GM12801 (cell line): ENCODE measurements around the gene CHRM1.

Source experiments
- TF ChIP-seq, protein P1 (sequence below): IDR thresholded peaks from one replicate; pipeline ENCODE4 v1.5.1; 2011; ENCODE audit warnings: control low read depth; ENCODE audit not compliant: insufficient read length; ENCODE audit errors: extremely low read depth

The CHRM1 gene

DNA sequence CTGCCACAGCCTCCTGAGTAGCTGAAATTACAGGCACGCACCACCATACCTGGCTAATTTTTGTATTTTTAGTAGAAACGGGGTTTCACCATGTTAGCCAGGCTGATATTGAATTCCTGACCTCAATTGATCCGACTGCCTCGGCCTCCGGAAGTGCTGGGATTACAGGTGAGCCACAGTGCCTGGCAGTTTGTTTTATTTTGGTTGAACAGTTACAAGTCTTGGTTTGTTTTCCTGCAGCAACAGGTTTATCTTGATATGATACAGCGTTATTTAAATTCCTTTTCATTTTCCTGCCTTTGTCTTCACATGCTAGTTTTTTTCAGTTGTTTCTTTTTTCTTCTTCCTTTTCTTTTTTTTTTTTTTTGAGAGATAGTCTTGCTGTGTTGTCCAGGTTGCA is 44.5 kb downstream of the CHRM1 start:
- TF ChIP-seq, protein P1, sequence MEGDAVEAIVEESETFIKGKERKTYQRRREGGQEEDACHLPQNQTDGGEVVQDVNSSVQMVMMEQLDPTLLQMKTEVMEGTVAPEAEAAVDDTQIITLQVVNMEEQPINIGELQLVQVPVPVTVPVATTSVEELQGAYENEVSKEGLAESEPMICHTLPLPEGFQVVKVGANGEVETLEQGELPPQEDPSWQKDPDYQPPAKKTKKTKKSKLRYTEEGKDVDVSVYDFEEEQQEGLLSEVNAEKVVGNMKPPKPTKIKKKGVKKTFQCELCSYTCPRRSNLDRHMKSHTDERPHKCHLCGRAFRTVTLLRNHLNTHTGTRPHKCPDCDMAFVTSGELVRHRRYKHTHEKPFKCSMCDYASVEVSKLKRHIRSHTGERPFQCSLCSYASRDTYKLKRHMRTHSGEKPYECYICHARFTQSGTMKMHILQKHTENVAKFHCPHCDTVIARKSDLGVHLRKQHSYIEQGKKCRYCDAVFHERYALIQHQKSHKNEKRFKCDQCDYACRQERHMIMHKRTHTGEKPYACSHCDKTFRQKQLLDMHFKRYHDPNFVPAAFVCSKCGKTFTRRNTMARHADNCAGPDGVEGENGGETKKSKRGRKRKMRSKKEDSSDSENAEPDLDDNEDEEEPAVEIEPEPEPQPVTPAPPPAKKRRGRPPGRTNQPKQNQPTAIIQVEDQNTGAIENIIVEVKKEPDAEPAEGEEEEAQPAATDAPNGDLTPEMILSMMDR: no peak

DNA sequence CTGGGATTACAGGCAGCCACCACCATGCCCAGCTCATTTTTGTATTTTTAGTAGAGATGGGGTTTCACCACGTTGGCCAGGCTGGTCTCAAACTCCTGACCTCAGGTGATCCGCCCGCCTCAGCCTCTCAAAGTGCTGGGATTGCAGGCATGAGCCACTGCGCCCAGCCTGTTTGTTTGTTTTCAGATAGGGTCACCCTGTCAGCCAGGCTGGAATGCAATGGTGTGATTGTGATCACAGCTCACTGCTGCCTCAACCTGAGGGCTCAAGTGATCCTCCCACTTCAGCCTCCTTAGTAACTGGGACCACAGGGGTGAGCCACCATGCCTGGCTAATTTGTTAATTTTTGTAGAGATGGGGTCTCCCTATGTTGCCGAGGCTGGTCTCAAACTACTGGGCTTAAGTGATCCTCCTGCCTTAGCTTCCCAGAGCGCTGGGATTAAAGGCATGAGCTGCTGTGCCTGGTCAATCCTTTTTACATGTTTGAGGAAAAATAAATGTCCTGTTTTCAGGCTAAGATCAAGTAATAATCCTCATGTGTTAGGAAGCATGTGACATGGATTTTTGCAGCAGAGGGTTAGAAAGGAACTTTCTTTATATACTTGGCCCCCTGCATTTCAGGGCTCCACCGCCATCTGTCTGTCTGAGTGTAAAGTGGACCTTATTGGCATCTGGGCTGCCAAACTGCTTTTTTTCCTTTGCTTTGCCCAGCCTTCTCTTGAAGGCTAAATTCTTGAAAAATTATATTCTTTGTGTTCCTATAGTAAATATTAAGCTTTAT is 45.3 kb downstream of the CHRM1 start:
- TF ChIP-seq, protein P1: no peak

DNA sequence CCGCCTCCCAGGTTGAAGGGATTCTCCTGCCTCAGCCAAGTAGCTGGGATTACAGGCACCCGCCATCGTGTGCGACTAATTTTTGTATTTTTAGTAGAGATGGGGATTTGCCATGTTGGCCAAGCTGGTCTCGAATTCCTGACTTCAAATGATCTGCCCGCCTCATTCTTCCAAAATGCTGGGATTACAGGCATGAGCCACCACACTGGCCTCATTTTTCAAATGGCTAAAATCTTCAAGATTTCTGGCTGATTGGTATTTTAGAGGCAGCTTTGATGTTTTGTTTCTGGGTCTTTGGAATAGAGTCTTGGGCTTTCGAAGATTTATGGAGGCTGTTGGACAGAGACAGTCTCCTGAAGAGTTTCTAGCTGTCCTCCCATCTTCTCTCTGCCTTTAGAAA is 46.3 kb downstream of the CHRM1 start:
- TF ChIP-seq, protein P1: no peak

DNA sequence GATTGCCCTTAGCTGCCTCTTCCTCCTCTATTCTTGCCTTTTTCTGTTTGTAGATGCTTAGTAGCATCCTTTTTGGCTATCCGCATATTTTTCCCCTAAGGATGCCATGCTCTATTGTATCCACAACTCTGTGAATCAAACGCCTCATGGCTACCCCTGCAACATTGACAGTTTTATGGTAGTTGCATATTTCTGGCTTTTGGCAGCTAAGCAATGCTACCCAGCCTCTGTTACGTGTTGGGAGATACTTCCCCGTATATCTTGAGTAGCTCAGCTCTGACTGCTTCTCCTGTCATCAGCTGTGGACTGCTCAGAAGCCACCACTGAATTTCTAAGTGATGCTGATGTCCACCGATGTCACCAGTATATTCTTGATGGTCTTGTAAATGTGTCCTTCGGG is 55.5 kb downstream of the CHRM1 start:
- TF ChIP-seq, protein P1: no peak

DNA sequence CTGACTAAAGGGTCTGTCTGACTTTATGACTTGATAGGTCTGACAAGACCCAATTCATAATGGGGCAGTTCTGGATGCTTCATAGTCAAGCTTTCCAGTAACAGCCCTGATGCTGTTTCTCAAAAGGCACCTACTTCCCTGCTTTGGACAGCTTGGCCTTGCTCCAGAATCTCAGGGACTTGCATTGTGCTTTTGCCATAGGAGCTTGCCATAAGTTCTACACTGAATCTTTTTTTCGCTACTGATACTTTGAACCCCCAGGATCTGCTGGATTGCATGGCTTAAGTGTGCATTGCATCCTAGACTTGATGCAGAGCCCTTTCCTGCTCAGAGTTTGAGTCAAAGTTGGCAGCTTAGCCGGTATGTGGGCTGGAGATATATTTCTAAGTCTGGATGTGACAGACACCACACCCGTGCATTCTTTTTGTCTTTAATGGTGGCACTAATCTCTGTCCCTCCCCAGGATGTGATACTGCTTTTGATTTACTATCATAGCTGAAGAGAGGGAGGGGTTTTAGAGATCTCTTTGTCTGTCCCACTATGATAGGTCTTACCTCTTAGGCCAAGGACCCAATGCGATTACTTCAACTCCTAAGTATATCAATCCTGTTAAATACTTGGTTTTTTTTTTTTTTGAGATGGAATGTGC is 57.4 kb downstream of the CHRM1 start:
- TF ChIP-seq, protein P1: no peak

DNA sequence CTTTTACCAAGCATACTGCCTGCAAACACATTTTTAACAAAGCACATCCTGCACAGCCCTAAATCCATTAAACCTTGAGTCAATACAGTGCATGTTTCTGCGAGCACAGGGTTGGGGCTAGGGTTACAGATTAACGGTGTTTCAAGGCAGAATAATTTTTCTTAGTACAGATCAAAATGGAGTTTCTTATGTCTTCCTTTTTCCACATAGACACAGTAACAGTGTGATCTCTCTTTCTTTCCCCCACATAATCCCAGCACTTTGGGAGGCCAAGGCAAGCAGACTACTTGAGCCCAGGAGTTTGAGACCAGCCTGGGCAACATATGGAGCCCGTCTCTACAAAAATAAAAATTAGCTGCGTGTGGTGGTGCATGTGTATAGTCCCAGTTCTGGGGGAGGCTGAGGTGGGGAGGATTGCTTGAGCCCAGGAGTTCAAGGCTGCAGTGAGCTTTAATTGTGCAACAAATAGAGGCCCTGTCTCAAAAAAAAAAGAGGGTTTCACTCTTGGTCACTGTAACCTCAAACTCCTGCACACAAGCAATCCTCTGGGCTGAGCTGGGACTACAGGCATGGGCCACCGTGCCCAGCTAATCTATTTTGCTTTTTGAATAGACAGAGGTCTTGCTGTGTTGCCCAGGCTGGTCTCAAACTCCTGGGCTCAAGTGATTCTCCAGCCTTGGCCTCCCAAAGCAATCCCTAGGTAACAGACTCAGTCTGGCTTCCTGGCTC is 60.2 kb downstream of the CHRM1 start:
- TF ChIP-seq, protein P1: no peak
